Gastrocnemius medialis (tissue), 4 donors: ENCODE data around the gene HMCN1.

Source experiments
- CTCF ChIP-seq, 5 experiments: fragments of 450-650 bp in 3 of 5; fragments of 200-600 bp in 2 of 5; sonication (generic) in 2 of 5; IDR thresholded peaks in 4 of 5; conservative IDR thresholded peaks in 1 of 5; 1 replicate in 4 of 5; 2 replicates in 1 of 5; pipeline ENCODE4 v1.5.1; 2016 to 2019; ENCODE audit warnings: antibody characterized with exemption in 5 of 5, mild to moderate bottlenecking in 3 of 5, moderate library complexity in 3 of 5
- POLR2A ChIP-seq, 2 donors: fragments of 450-650 bp; IDR thresholded peaks; one replicate each; pipeline ENCODE4 v1.6.1; 2017; ENCODE audit warnings: antibody characterized with exemption in 2 of 2, mild to moderate bottlenecking in 2 of 2, moderate library complexity in 2 of 2

GRCh38 chr1:185974367-185975170 is 240.4 kb downstream of the HMCN1 start:
- TF ChIP-seq CTCF (IDR thresholded peaks at IDR 0.05 in 4 of 5, conservative IDR thresholded peaks at IDR 0.05 in 1 of 5) (no peak), POLR2A (IDR thresholded peaks at IDR 0.05) (no peak)
